HG03025 (cell line): ENCODE data around the gene SLC25A52.
"Not testable (repeated sequence)": the region's sequence is repeated elsewhere in the genome, so short reads cannot be mapped to it uniquely, and the experiment has no call there.

ENCODE experiments used
- ATAC-seq: cut with Tn5 transposase; IDR thresholded peaks from one replicate; pipeline ENCODE4 v1.9.1; 2021; ENCODE audit warnings: mild to moderate bottlenecking, moderate library complexity; ENCODE audit not compliant: unreplicated experiment, low FRiP score

Gene SLC25A52, protein sequence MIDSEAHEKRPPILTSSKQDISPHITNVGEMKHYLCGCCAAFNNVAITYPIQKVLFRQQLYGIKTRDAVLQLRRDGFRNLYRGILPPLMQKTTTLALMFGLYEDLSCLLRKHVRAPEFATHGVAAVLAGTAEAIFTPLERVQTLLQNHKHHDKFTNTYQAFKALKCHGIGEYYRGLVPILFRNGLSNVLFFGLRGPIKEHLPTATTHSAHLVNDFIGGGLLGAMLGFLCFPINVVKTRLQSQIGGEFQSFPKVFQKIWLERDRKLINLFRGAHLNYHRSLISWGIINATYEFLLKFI

DNA sequence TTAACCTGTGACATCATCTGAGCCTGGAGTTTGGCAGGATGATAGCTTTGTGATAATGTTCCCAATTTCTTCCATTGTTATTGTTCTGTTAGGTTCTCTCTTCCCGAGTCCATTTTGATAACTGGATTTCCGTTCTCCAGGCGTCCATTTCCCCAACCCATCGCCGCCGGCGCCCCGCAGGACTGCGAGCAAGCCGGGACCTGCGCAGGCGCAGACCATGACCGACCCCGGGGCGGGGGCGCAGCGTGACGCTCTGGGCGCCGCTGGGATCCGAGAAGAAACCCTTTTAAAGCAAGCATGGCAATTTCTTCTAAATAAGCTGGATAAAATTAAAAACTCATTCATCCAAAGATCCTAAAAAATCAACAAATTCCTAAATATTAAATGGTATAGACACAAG, at the start of gene SLC25A52:
SLC25A52 (minus strand) TSS at position 186 of the 400 bp plus-strand sequence. CDS start 219 bp downstream, outside the sequence.
- no peak for ATAC-seq

DNA sequence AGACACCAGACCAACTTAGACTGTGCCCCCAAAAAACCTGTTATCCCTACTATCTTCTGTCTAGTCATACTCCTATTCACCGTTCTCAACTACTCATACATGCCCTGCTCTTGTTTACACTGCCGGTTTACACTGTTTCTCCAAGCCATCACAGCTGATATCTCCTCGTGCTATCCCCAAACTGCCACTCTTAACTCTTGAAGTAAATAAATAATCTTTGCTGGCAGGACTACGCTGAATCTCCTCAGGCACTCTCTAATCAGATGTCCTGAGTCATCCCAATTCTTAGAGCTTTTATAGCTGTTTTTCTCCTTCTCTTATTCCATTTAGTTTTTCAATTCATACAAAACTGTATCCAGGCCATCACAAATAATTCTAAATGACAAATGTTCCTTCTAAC, 48.4 kb upstream of the SLC25A52 start:
- not testable (repeated sequence) for ATAC-seq

DNA sequence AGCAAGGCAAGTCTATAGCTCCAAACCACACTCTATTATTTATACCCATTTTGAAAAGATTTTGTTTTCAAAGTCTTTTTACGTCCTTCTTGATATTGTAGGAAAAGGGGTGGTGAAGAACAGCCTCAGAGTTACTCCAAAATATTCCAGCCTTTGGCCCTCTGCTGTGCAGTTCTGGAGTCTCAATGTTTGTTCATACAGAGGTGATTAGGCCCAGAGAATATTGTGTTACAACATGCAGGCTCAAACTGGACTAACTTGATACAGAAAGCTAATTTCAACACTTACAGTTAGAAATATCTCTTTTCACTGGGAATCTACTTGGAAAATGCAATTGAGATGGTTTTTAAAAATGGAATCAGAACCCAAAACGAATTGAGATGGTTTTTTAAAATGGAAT, 40.4 kb upstream of the SLC25A52 start:
- no peak for ATAC-seq

DNA sequence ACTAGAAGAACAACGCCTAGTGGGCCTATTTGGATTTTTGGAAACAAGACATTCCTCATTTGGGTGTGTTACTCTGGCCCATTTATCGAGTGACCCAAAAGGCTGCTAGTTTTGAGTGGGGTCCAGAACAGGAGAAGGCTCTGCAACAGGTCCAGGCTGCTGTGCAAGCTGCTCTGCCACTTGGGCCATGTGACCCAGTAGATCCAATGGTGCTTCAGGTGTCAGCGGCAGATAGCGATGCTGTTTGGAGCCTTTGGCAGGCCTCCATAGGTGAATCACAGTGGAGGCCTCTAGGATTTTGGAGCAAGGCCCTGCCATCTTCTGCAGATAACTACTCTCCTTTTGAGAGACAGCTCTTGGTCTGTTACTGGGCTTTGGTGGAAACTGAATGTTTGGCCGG, 38.6 kb upstream of the SLC25A52 start:
- ATAC-seq, result not testable (repeated sequence)

DNA sequence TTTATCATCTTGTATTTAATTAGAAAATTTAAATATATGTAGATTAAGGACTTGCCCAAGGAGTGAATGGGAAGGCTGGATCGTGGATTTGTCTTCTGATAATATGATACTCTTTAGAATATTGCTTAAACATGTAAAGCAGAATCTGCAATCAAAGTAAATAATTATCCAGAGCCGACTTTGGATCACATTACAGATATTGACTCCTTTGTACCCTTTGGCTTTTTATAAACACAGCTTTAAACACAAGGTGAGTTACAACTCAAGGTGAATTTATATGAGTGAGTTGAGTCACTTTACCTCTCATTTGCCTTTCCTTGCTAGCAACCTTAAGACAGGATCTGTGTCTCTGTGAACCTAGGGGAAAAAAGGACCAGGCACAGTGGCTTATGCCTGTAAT, 37.7 kb upstream of the SLC25A52 start:
- ATAC-seq, result no peak

DNA sequence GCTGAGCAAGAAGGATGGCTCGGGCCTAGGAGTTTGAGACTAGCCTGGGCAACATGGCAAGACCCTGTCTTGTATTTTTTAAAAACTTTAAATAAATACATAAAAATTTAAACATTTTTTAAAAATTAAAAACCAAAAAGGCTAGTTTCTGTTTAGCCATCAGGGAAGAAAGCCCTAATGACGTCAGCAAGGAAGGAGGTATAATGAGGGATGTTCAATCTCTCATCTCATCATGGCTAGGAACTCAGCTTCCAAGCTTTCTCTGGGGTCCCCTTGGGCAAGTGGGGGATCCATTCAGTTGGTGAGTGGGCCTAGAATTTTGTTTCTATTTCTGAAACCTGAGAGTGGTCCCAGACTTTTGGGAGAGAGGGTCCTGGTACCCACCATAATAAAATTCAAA, 35.1 kb upstream of the SLC25A52 start:
- ATAC-seq, result no peak

DNA sequence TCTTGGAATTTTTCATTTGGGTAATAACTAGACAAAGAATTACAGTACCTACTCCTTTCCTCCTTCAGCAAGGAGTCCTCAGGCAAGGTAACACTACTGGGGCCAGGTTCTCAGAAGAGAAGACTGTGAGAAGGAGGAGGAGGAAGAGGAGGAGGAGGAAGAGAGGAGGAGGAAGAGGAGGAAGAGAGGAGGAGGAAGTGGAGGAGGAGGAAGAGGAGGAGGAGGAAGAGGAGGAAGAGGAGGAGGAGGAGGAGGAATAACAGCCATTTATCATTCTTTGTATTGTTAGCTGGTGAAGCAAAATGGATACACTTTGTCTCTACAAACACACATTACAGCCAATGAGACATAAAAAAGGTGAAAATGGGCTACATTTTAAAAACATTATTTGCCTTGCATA, 32.9 kb upstream of the SLC25A52 start:
- no peak for ATAC-seq

DNA sequence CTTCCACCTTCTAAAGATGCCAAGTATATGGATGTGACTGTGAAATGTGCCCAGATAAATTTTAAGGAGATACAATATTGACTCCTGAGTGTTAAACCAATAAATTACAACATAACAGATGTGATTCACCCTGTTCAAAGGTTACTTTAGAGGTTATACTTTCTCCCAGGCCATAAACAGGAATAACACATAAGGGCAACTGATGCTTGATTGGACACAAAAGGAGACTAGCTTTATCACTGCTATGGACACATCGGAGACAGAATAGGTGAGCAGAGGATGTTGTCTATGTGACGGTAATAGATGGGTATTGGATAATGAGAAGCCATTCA, 31.9 kb upstream of the SLC25A52 start:
- no peak for ATAC-seq

DNA sequence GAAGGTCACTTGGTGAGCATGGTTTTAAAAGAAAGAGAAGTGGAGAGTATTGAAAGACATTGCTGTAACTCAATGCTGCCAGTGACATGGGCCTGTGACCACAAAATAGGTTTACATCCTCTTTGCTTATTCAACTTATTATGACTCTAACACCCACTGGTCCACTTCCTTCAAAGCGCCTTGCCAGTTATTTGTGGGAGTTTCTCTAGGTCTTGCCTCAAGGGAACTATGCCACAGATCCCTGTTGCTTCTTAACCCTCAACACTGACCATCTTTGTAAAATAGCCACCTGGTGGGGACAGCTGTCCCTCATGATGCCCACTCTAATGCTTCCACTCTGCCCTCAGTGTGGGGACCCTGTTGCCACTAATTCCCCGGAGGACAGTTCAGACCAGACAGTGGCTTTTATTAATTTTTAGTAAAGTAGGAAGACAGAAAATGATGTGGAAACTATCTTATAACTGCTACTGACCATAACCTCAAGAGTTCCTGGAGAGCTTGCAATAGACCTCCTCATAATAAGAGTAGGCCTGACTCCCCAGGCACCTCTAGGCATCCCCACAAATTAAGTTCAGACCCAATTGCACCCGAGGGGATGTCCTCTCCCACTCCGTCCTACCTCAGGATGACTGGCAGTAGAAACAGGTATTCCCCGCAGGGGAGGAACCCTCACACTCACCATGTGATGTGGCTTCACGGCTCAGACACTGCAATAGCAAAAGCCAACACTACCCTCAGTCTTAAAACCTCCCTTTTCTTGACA, 31.3 kb upstream of the SLC25A52 start:
- ATAC-seq, result peak; percentile 95

DNA sequence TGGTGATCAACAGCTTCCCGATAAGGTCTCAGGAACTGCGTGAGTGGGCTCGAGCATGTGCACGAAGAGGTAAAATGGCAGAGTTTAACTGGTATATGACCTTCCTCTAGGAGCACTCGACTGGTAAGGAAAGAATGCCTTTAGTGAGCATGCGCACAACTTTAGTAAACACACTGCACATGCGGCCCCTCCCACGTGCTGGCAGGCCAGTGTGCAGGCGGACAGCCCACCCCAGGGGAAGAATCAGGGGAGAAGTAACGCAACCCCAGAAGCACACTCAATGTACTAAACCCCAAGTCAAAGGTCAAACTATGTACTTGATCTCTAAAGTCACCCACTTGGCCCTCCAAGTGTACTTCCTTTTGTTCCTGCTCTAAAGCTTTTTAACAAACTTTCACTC, 28.7 kb upstream of the SLC25A52 start:
- no peak for ATAC-seq

DNA sequence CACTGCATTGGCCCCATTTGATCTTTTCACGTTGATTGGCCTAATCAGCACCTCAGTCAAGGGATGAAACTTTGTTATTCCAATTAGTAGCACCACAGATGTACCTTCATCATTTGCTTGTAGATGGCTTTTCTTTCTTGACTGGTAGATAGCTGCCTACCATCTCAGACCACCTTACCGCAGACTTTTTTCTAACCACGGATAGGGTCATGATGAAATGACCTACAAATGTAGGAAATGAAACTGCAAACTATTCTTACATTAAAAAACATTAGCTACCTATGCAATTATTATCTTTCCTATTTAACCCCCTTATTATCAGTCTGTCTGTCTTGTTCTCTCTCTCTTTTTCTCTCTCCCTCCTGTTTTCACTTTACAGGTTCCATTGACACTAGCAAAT, 22.4 kb upstream of the SLC25A52 start:
- no peak for ATAC-seq

DNA sequence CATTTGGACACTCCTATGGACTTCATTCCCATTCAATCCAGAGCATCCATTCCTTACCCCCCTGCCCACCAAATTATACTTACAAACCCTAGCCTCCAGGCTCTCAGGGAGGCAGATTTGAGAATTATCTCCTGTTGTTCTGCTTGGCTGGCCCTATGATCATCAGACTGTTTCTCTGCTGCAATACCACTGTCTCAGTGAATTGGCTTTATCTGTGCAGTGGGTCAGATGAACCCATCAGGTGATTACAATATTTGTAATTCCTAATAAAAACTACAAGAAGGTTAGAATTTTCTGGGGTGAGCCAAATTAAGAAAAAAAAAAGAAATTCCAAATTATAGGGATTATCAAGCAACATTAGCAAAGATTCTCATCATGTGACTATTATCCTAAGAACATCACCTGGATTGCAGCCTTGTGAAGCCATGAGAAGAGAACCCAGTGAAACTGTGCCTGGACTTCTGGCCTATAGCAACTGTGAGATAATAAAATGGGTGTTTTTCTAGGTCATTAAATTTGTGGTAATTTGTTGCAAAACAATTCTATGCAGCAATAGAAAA, 17.8 kb upstream of the SLC25A52 start:
- ATAC-seq, result no peak

DNA sequence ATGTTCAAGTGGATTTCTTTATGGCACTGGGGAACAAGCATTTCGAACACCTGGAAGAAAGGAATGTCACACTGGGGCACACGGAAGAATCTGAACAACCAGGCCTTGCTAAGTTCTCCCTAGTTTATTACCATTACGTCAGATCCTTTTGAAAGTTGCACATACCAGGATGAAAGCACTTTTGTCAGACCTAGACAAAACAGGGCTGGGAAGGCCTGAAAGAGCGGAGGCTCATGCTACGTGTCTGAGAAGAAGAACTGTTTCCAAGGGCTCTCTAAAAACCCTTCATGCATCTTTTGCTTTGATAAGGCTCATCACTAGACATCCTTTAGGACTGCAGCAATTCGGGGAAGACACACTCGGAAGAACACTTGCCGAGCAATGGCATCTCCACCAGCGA, 15.4 kb upstream of the SLC25A52 start:
- ATAC-seq, result no peak

DNA sequence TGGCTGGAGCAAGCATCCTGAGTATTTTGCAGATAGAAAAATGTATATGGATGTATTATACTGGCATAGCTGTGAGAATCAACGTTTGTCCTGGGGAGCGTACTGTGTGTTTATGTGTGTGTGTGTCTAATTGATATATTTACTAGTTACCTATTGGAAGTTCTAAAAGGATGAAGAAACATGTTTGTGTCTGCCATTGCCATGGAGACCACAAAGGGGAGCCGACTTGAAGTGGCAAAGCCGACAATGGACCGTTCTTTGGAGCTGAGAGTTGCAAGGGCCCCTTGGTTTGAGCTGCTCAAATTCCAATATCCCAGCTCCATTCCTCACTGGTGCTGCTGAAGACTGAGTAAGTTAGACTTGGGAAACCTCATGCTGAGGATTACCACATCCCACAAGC, 14.3 kb upstream of the SLC25A52 start:
- ATAC-seq, result no peak

DNA sequence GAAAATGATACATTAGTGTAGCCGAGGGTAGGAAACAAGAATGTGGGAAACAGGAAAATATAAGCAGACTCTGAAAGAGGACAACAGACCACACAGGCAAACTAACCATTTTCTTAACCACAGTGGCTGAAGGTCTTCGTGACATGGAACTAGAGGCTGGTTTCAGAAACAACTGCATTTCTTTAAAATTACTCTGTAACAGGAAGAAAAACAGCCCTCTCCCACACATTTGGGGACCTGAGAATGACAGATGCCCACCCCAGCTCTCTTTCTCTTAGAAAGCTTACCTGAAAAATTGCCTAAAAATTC, 13.8 kb upstream of the SLC25A52 start:
- peak; percentile 91 for ATAC-seq

DNA sequence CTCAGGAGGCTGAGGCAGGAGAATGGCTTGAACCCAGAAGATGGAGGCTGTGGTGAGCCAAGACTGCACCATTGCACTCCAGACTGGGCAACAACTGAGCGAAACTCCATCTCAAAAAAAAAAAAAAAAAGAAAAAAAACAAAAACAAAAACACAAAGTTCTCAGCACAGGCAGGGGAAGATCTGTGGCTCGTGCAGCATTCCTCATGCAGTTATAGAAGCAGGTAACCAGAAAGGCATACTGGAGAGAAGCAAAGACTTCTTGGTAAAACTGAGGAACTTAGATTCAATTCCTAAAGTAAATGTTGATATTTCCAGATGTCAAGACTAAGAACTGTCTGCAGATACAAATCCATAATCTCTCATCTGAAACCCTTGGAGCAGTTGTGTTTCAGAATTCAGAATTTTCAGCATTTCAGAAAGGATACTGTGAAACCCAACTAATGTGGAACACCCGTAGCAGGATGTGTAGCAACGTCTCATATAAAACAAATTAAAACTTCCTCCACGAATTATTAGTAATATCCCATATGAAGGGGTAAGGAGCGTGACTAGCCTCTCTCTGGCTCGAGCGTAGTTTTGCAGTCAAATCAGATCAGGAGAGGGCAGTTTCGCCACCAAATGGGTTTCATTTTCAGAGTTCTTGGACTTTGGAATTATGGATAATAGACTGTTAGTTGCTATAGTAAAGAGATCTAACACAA, 13.2 kb upstream of the SLC25A52 start:
- ATAC-seq, result no peak

DNA sequence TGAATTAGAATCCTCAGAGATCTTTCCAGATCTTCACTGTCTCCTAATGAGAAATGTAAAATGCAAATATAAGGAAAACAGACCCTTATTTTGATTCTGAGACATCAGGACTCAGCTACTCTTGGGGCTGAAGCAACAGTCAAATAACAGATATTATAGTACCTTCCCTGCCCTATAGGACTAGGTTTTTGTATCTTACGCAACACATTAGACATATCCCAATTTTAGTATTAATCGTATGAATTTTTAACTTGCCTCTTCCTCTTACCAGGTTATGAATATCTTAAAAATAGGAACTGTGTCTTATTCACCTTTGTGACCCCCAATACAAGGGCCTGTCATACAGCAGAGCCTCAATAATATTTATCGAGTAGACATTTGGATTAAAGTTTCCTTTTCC, 12.0 kb upstream of the SLC25A52 start:
- ATAC-seq, result no peak

DNA sequence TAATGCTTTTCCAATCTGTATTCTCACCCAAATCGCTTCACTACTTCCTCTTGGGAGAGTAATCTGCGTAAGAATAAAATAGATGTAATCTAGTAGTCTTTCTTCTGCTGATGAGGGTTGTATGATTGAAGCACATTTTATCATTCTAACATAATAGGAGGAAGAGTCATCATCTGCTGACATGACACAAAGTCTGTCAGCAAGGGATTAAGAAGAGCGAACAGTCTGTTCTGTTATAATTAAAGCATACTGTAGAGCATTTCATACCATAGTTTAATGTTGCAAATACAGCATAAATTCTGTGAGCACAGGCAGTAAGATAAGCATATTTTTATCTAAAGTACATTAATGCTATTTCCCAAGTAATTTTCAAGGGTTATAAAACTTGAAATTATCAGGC, 10.4 kb downstream of the SLC25A52 start:
- ATAC-seq, result no peak

DNA sequence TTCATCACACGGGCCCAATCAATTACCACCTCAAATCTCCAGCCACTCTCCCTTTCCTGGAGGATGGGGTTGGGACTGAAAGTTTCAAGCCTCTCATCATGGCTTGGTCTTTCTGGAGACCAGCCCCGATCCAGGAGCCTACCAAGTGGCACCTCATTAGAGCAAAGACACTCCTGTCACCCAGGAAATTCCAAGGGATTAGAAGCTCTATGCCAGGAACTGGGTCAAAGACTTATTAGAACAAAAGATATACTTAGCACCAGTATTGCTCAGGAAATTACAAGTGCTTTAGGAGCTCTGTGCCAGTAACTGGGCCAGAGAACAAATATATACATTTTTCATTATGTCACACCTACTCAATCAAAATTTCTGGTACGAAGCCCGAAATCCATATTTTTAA, 14.3 kb downstream of the SLC25A52 start:
- ATAC-seq, result no peak

DNA sequence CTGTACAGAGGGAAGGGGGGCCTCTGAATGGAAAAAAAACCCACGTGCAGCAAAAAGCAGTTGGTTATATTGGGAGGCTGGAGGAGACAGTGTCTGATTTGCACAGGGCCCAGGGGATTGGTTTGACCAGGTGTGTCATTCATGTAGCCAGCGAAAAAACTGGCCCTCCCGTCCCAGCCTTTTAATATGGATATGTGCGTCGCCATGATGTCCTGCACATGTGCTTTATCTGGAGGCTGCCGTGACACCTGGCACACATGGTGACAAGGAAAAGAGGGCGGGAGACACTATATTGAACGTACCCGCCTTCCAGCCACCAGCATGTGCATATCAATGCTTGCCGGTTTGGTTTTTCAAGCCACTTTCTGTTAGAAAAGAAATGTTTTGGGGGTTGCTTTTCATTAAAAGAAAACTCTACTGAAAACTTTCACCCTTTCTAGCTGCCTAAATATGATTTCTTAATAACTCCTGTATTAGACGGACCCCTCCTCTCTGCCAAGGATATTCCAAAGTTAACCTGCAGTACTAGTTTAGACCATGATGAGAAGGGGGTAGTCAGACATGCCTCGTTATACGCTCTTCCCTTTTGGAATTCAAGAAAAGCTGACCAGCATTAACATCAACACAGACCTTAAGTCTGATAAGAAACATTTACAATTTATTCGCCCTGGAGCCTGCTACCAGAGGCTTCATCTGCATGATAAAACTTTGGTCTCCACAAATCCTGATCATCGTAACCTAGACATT, 16.2 kb downstream of the SLC25A52 start:
- ATAC-seq, result no peak

DNA sequence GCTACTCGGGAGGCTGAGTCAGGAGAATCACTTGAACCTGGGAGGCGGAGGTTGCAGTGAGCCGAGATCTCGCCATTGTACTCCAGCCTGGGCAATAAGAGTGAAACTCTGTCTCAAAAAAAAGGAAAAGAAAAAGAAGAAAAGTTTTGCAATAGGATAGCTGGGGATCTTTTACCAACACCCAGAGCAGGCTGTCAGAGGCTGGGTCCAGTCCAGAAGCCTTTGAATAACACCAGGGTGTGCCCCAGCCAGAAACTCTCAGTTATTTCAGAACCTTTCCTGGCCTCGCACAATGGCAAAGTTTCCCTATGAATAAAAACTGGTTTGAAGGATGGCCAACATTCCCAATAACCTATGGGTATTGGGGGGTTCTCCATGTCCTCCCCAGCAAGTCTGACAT, 17.1 kb downstream of the SLC25A52 start:
- ATAC-seq, result not testable (repeated sequence)
